GM06990 (cell line): ENCODE measurements around the gene IGLON5.

Source experiments
- DNase-seq: peaks from one replicate; pipeline ENCODE4 v3.0.0-alpha.2; 2011; ENCODE audit not compliant: insufficient read length; ENCODE audit errors: extremely low read depth
- H3K27me3 ChIP-seq: replicated peaks from 2 replicates; pipeline ENCODE4 v1.6.0; 2011; ENCODE audit warnings: low read length; ENCODE audit not compliant: control insufficient read depth, insufficient read depth
- H3K36me3 ChIP-seq: 2 replicates; pipeline ENCODE4 v1.5.1; 2011; ENCODE audit warnings: low read length; ENCODE audit not compliant: control insufficient read depth, insufficient read depth
- H3K4me3 ChIP-seq: replicated peaks from 2 replicates; pipeline ENCODE4 v1.5.1; 2011; ENCODE audit warnings: low read depth, mild to moderate bottlenecking, control low read depth, low read length
- CTCF ChIP-seq: IDR thresholded peaks from 2 replicates; pipeline ENCODE4 v1.5.1; 2011; ENCODE audit warnings: low read length, control low read depth, mild to moderate bottlenecking, inconsistent platforms; ENCODE audit not compliant: insufficient read depth, poor library complexity, severe bottlenecking

IGLON5 gene

GRCh38 chr19:51337861-51338562, 26.6 kb downstream of the IGLON5 start:
- H3K4me3 ChIP-seq = no peak overlapping the region
- no peak for DNase-seq
- TF ChIP-seq CTCF = no peak
- H3K36me3 ChIP-seq = no peaks in the 10 kb centered on the region
- no peaks in the 10 kb centered on the region for H3K27me3 ChIP-seq

GRCh38 chr19:51338563-51339312, 27.3 kb downstream of the IGLON5 start:
- peak overlapping the region; percentile 78 for H3K4me3 ChIP-seq
- TF ChIP-seq CTCF = peak; percentile 92
- H3K27me3 ChIP-seq = no peaks in the 10 kb centered on the region
- peak; percentile 88 for DNase-seq
- no peaks in the 10 kb centered on the region for H3K36me3 ChIP-seq

- no peak for TF ChIP-seq CTCF
- Histone ChIP-seq H3K4me3 (peak overlapping the region; percentile 78), H3K27me3 (no peaks in the 10 kb centered on the region), H3K36me3 (no peaks in the 10 kb centered on the region)
- no peak for DNase-seq
Measured at GRCh38 chr19:51339313-51339686, 27.9 kb downstream of the IGLON5 start.

- peak; percentile 3 for TF ChIP-seq CTCF
- H3K27me3 ChIP-seq = no peaks in the 10 kb centered on the region
- H3K36me3 ChIP-seq = no peaks in the 10 kb centered on the region
- H3K4me3 ChIP-seq = peak overlapping the region; percentile 78
- peak; percentile 93 for DNase-seq
Measured at GRCh38 chr19:51339687-51340656, 28.5 kb downstream of the IGLON5 start.

- no peak overlapping the region for H3K4me3 ChIP-seq
- H3K36me3 ChIP-seq = peaks cover 3% of the 10 kb centered on the region; the same call in 1 of the 2 replicates
- H3K27me3 ChIP-seq = no peaks in the 10 kb centered on the region
- no peak for TF ChIP-seq CTCF
- no peak for DNase-seq
Measured at GRCh38 chr19:51341066-51341465, 29.6 kb downstream of the IGLON5 start.
